HL-60 (cell line): Measurements from ENCODE around the gene ZBTB7C.

ENCODE experiments used
- SPI1 ChIP-seq: IDR thresholded peaks from 2 replicates; pipeline ENCODE4 v1.6.1; 2012; ENCODE audit warnings: low read depth, mild to moderate bottlenecking, borderline replicate concordance
- TF ChIP-seq, protein P1 (sequence below): IDR thresholded peaks from one replicate; pipeline ENCODE4 v1.5.1; 2011; ENCODE audit warnings: low read length, control low read depth, inconsistent platforms; ENCODE audit not compliant: insufficient read depth

GRCh38 chr18:48167897-48168253, 241.3 kb downstream of the ZBTB7C start:
- TF ChIP-seq, protein P1, sequence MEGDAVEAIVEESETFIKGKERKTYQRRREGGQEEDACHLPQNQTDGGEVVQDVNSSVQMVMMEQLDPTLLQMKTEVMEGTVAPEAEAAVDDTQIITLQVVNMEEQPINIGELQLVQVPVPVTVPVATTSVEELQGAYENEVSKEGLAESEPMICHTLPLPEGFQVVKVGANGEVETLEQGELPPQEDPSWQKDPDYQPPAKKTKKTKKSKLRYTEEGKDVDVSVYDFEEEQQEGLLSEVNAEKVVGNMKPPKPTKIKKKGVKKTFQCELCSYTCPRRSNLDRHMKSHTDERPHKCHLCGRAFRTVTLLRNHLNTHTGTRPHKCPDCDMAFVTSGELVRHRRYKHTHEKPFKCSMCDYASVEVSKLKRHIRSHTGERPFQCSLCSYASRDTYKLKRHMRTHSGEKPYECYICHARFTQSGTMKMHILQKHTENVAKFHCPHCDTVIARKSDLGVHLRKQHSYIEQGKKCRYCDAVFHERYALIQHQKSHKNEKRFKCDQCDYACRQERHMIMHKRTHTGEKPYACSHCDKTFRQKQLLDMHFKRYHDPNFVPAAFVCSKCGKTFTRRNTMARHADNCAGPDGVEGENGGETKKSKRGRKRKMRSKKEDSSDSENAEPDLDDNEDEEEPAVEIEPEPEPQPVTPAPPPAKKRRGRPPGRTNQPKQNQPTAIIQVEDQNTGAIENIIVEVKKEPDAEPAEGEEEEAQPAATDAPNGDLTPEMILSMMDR = no peak
- TF ChIP-seq SPI1 = no peak
